WERI-Rb-1 (cell line): ENCODE measurements around the gene C8G.
A peak's percentile ranks its signal among the peaks of the same experiment; 100 is the strongest.

Experiments used
- DNase-seq: peaks from one replicate; pipeline ENCODE4 v3.0.0-alpha.2; 2020
- H3K27ac ChIP-seq: fragments of 250-450 bp; sonication (Bioruptor Pico); 2 replicates; pipeline ENCODE4 v1.5.1; 2020; ENCODE audit warnings: mild to moderate bottlenecking, moderate library complexity
- H3K27me3 ChIP-seq: fragments of 250-450 bp; sonication (Bioruptor Pico); 2 replicates; pipeline ENCODE4 v1.5.1; 2021; ENCODE audit warnings: mild to moderate bottlenecking, low read depth, moderate library complexity; ENCODE audit not compliant: insufficient read depth, severe bottlenecking
- H3K36me3 ChIP-seq: fragments of 250-450 bp; sonication (Bioruptor Pico); 2 replicates; pipeline ENCODE4 v1.5.1; 2020; ENCODE audit warnings: mild to moderate bottlenecking, moderate library complexity
- H3K4me3 ChIP-seq: 2 replicates; pipeline ENCODE4 v1.5.1; 2011; ENCODE audit warnings: low read depth, mild to moderate bottlenecking, control low read depth, low read length
- H3K9me3 ChIP-seq: fragments of 250-450 bp; sonication (Bioruptor Pico); 2 replicates; pipeline ENCODE4 v1.5.1; 2021; ENCODE audit warnings: mild to moderate bottlenecking, moderate library complexity; ENCODE audit not compliant: severe bottlenecking
- TF ChIP-seq, protein P1 (sequence below): IDR thresholded peaks from 2 replicates; pipeline ENCODE4 v1.5.1; 2011; ENCODE audit warnings: low read depth, mild to moderate bottlenecking, control low read depth, inconsistent platforms, low read length

The C8G gene

DNA sequence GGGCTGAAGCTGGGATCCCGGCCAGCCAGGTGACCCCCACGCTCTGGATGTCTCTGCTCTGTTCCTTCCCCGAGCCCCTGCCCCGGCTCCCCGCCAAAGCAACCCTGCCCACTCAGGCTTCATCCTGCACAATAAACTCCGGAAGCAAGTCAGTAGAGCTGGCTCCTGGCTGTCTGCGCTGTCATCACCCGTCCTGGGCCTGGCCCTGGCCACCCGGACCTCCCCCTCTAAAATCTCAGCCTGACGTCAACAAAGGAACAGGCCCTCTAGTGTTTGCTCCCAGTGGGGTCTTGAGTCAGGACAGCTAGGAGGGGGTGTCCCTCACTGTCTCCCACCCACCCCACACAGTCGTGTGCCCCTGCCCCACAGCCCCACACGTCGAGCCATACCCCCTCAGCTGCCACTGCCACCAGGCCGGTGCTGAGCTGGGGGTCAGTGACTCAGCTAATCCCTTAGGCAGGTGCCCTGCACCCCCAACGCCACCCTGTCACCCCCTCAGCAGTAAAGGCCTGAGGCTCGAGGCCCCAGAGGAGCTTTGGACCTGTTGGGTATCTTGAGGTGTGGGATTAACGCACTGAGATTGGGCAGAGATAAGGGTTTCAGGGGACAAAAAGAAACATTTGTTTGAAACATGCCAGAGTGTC lies 36.7 kb downstream of the C8G start:
- Histone ChIP-seq H3K36me3 (no peaks in the 10 kb centered on the region), H3K27me3 (no peaks in the 10 kb centered on the region), H3K27ac (peak overlapping the region; percentile 59), H3K9me3 (no peaks in the 10 kb centered on the region), H3K4me3 (no peak overlapping the region)
- peak; percentile 48 for DNase-seq
- TF ChIP-seq, protein P1, sequence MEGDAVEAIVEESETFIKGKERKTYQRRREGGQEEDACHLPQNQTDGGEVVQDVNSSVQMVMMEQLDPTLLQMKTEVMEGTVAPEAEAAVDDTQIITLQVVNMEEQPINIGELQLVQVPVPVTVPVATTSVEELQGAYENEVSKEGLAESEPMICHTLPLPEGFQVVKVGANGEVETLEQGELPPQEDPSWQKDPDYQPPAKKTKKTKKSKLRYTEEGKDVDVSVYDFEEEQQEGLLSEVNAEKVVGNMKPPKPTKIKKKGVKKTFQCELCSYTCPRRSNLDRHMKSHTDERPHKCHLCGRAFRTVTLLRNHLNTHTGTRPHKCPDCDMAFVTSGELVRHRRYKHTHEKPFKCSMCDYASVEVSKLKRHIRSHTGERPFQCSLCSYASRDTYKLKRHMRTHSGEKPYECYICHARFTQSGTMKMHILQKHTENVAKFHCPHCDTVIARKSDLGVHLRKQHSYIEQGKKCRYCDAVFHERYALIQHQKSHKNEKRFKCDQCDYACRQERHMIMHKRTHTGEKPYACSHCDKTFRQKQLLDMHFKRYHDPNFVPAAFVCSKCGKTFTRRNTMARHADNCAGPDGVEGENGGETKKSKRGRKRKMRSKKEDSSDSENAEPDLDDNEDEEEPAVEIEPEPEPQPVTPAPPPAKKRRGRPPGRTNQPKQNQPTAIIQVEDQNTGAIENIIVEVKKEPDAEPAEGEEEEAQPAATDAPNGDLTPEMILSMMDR: no peak

- no peak for DNase-seq
- Histone ChIP-seq H3K27me3 (no peaks in the 10 kb centered on the region), H3K36me3 (no peaks in the 10 kb centered on the region), H3K9me3 (no peaks in the 10 kb centered on the region), H3K4me3 (no peak within 1 kb of the TSS), H3K27ac (peak within 1 kb of the TSS; percentile 59)
- TF ChIP-seq, protein P1: no peak
These were observed 37.4 kb downstream of the C8G start, which contains the start of gene LCNL1 for GRCh38 chr9:136982232-136983051. Gene LCNL1 (plus strand): TSS chr9:136982993. CDS start chr9:136983587, 594 bp downstream.

DNA sequence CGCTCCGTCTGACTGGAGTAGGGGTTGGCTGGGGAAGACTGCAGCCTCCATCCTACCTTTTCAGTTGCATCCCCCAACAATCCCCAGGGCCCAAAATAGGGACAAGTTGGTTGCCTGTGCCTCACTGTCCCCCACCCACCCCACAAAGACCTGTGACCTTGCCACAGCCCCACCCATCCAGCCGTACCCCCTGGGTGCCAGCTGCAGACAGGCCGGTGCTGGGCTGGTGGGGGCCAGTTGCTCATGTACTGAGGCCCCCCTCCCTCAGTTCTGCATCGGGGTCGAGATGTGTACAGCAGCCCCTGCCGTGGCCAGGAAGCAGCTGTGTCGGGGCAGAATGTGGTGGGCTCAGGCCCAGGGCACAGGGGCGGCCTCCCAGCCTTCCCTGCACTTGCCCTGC lies 38.1 kb downstream of the C8G start:
- no peaks in the 10 kb centered on the region for H3K36me3 ChIP-seq
- TF ChIP-seq, protein P1: no peak
- no peaks in the 10 kb centered on the region for H3K27me3 ChIP-seq
- H3K4me3 ChIP-seq: no peak overlapping the region
- H3K9me3 ChIP-seq: no peaks in the 10 kb centered on the region
- H3K27ac ChIP-seq: no peak overlapping the region; the same call in 1 of the 2 replicates
- DNase-seq: no peak

- no peak overlapping the region; the same call in 1 of the 2 replicates for H3K27ac ChIP-seq
- TF ChIP-seq, protein P1: no peak
- H3K9me3 ChIP-seq: no peaks in the 10 kb centered on the region
- no peaks in the 10 kb centered on the region for H3K36me3 ChIP-seq
- no peak for DNase-seq
- H3K27me3 ChIP-seq: no peaks in the 10 kb centered on the region
- no peak overlapping the region for H3K4me3 ChIP-seq
These were observed 38.7 kb downstream of the C8G start for GRCh38 chr9:136983656-136984314.

DNA sequence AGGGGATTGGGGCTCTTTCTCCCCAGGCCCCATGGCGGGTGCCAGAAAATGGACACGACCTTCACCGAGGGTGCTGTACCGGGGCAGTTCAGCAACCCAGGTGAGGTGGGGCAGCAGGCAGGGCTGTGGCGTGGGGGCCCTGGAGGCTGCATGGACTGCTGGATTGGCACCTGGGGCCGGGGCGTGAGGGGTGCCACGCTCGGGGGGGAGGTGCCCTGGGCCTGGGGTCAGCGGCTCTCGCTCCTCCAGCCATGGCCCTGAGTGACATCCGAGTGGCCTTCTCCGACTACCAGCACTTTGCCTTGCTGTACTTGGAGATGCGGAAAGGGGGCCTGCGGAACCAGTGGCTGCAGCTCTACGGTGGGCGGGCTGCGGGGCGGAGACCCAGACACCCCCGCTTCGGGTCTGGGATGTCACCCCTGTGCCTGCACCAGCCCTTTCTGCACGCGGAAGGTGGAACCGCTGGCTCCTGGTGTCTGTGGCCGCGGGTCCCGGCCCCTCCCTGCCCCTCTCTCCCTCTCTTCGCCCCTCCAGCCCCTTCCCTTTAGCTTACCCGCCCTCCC lies 39.5 kb downstream of the C8G start:
- TF ChIP-seq, protein P1: no peak
- Histone ChIP-seq H3K9me3 (no peaks in the 10 kb centered on the region), H3K27ac (no peak overlapping the region), H3K4me3 (no peak overlapping the region), H3K27me3 (no peaks in the 10 kb centered on the region), H3K36me3 (no peaks in the 10 kb centered on the region)
- no peak for DNase-seq
